Ureter (tissue), 1 donor: ENCODE measurements around the gene SLC51B. TPM values are rescaled to one million over a fixed set of nuclear protein-coding genes. Genes with fewer than 3 reads are reported as not detected.
"Not testable (repeated sequence)": the region's sequence is repeated elsewhere in the genome, so short reads cannot be mapped to it uniquely, and the experiment has no call there.

Source experiments
- DNase-seq: peaks from one replicate; pipeline ENCODE4 v3.0.0-alpha.2; 2020; ENCODE audit warnings: low spot score
- total RNA-seq: library from RNA; stranded (reverse); gene quantifications from one replicate; pipeline ENCODE4 v1.2.4, GENCODE V29; 2023
- donor health status: DM: yes; HTN: yes; CAD: no.

The SLC51B gene
- total RNA-seq, 1 donor from 2014 or later, result not detected

- no peak for DNase-seq
Measured at GRCh38 chr15:65041787-65042186, 3.4 kb upstream of the SLC51B start.

- DNase-seq, result no peak
Measured at GRCh38 chr15:65042776-65043327, 2.3 kb upstream of the SLC51B start.

- not testable (repeated sequence) for DNase-seq
Measured at GRCh38 chr15:65044218-65044617, 969 bp upstream of the SLC51B start.

GRCh38 chr15:65048241-65048640 lies 3.1 kb downstream of the SLC51B start:
- no peak for DNase-seq

GRCh38 chr15:65049418-65049840 lies 4.2 kb downstream of the SLC51B start:
- DNase-seq, result peak; percentile 89

GRCh38 chr15:65050270-65050669 lies 5.1 kb downstream of the SLC51B start:
- DNase-seq, result no peak

GRCh38 chr15:65051266-65051665 lies 6.1 kb downstream of the SLC51B start:
- no peak for DNase-seq

- no peak for DNase-seq
Measured at GRCh38 chr15:65052956-65053355, 7.8 kb downstream of the SLC51B start.

- DNase-seq, result peak; percentile 80
Measured at GRCh38 chr15:65054333-65055200, 9.4 kb downstream of the SLC51B start.

- DNase-seq, result no peak
Measured at GRCh38 chr15:65055201-65055870, 10.1 kb downstream of the SLC51B start.

- no peak for DNase-seq
Measured at GRCh38 chr15:65056106-65056505, 10.9 kb downstream of the SLC51B start.

GRCh38 chr15:65056868-65057548 lies 11.8 kb downstream of the SLC51B start:
- DNase-seq, result no peak

GRCh38 chr15:65057549-65057940 lies 12.4 kb downstream of the SLC51B start:
- no peak for DNase-seq

GRCh38 chr15:65058394-65059368 lies 13.5 kb downstream of the SLC51B start:
- DNase-seq, result no peak

GRCh38 chr15:65059369-65059750 lies 14.2 kb downstream of the SLC51B start:
- DNase-seq, result no peak

- DNase-seq, result no peak
Measured at GRCh38 chr15:65059931-65060596, 14.9 kb downstream of the SLC51B start.

GRCh38 chr15:65060641-65061397 lies 15.6 kb downstream of the SLC51B start:
- DNase-seq, result no peak

GRCh38 chr15:65062061-65062460 lies 16.9 kb downstream of the SLC51B start:
- DNase-seq, result no peak

- DNase-seq, result no peak
Measured at GRCh38 chr15:65062726-65063125, 17.5 kb downstream of the SLC51B start.
